Epithelial cell of prostate (primary cell): Measurements from ENCODE around the gene COL17A1.

Experiments used
- DNase-seq: peaks from one replicate; pipeline ENCODE4 v3.0.0-alpha.2; 2011; ENCODE audit warnings: low read depth, low spot score
- H3K27ac ChIP-seq: fragments of 450-650 bp; 2 replicates; pipeline ENCODE4 v1.5.1; 2017; ENCODE audit warnings: mild to moderate bottlenecking

The COL17A1 gene

DNA sequence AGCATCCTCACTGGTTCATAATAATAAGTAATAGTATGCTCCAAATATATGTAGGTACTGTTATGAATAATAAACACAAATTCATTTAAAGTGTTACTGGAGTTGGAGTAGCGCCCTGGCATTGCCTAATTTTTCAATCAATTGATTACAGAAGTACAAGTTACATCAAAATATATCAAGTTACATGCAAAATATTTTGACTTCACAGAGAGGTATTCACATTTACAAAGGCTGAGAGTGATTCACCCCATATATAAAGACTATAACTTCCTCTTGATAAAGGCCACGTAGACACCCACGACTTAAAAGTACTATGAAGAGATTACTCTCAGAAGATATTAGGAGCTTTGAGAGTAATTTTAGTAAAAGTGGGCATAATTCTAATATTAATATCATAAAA, 13.6 kb upstream of the COL17A1 start:
- no peak for DNase-seq
- H3K27ac ChIP-seq, result peak overlapping the region; percentile 67

DNA sequence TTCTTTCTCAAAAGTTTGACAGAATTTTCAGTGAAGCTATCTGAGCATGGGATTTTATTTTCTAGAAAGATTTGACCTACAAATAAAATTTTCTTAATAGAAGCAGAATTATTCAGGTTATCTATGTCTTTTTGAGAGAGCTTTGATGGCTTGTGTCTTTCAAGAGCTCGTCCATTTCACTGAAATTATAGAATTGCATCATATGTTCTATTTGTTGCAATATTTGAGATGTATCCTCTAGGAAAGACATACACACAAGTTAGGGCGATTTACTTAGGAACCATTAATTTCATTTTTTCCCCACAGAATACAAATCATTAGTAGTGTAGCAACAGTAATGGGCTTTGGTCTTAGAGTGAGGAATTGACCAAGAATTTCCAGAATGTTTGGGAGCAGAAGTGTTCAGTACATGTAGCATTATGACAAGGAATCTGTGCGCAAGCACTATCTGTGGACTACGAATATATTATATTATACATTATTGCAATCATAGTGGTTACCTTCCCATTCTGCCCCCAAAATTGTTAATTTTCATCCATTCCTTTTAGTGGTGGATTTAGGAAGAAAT, 12.8 kb upstream of the COL17A1 start:
- H3K27ac ChIP-seq, result peak overlapping the region; percentile 67
- no peak for DNase-seq

DNA sequence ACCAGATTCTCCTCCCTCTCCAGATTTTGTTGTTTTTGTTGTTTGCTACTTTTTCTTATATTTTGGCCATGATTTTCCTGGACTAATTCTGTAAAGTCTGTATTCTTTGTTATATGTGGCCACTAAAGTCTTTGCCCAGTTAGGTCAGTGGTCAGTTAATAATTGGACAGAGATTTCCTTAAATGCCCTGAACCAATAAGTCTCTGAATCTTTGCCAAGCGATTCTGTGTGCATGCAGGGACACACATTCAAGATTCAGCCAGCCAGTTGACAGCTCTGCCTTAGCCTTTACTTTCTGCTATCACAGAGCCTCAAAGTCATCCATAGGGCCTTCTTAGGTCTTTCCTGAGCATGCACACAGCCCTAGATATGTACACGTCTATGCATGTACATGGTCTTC, 11.0 kb upstream of the COL17A1 start:
- H3K27ac ChIP-seq, result no peak overlapping the region
- no peak for DNase-seq

DNA sequence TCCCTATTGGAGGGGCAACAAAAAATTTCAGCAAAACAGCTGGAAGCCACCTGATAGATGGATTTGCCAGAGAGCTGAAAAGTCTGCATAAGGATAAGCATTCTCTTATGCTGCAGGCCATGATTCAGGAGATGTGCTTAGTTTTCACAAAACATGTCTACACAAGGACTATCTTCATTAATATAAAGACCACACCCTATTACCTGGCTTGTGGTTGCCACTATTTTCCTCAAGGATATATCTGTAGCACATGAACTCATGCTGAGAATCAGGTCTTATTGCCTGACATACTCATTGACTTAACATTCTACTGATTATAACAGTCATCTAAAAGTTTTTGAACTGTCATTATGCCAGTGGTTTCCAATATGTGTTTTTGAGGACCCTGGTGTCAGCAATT, 7.1 kb upstream of the COL17A1 start:
- DNase-seq, result peak; percentile 62
- H3K27ac ChIP-seq, result peak overlapping the region; percentile 84

DNA sequence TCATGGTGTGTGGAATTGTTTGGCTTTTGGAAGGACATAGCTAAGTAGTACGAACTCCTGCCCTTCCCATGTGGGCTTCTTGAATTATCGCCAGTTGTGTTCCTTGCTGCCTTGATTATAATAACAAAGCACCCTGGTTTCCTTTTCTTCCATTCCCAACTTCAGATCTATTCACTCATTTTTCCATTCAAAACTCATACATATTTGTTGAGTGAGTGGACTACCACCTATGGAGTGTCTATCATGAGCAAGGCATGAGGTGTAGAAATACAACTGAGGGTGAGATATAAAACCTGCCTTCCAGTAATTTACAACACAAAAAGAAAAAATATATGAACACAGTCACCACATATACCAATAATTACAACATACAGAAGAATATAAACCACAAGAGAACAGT, 4.9 kb upstream of the COL17A1 start:
- peak overlapping the region; percentile 78 for H3K27ac ChIP-seq
- no peak for DNase-seq

DNA sequence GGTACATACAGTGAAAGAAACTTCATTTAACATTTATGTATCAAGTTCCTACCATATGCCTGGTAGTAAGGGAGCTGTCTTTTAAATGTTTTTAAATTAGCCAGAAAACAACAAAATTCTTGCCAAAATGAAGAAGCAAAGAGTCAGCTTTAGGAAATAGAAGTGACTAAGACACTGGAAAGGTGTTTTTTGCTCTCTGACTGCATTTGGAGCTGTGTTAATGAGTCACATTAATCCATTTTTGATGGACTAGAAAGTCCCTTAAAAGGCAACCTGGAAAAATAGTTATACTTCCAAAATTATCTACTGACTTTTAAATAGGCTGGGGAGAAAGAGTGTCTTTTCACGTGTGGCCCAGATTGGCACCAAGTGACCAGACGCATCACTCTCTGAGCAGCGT, 3.9 kb upstream of the COL17A1 start:
- H3K27ac ChIP-seq, result peak overlapping the region; percentile 78
- no peak for DNase-seq

DNA sequence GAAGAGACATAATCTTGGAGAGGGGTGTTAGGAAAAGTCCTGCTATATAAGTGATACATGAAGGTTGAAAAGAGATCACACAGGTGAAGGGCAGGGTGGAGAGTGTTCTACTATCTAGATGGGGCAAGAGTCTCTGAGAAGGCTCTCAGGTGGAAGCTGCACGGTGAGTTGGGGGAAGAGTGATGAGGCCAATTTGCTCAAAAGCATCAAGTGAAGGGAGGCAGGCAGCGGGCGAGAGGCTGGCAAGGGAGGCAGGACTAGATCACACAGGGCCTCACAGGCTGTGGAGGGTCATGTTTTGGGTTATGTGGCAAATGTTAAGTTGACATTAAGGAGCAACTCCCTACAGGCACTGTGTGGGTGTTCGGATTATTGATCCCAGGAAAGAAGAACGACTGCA, 2.6 kb upstream of the COL17A1 start:
- H3K27ac ChIP-seq, result no peak overlapping the region
- no peak for DNase-seq

DNA sequence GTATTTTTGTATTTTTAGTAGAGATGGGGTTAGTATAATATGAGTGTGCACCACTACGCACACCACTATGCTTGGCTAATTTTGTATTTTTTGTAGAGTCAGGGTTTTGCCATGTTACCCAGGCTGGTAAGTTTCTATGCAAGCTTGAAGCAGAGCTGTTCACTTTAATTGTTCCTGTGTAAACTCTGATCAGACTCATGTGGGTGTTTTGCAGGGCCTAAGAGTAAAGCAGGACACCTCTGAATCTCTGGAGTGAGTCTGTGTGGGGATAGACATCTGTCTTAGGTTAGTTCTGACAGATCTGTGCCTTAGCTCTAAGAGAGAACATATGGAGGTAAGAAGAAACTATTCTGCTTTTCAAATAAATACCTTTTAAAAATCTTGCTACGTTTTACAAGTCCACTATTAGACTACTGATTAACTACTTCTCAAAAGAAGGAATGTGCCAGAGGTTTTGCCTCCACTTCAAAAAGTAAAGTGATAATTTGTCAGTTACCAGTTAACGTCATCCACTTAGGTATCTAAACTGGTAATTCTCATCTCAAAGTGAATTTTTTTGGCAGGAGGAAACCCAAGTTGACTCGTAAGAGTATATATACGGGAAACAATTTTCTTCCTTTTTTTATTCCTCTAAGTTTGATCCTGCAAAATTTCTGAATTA, 1.1 kb downstream of the COL17A1 start:
- DNase-seq, result no peak
- peak overlapping the region; percentile 85 for H3K27ac ChIP-seq

DNA sequence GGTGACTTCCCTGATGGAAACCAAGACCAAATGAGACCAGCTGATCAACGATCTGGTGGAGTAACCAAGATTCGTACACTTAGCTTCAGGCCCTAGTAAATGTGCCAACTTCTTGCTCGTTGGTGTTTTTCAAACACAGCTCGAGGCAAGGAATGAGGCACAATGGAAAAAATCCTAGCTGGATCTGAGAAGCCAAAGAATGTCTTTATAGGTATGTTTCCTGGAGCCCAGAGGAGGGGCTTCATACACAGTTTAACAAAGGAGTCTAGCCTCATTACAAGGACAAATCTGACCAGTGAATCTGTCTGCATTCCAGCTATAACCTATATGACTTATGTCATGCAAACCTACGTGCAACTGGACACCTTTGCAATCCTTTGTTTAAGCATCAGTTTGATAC, 3.7 kb downstream of the COL17A1 start:
- peak overlapping the region; percentile 85 for H3K27ac ChIP-seq
- no peak for DNase-seq

DNA sequence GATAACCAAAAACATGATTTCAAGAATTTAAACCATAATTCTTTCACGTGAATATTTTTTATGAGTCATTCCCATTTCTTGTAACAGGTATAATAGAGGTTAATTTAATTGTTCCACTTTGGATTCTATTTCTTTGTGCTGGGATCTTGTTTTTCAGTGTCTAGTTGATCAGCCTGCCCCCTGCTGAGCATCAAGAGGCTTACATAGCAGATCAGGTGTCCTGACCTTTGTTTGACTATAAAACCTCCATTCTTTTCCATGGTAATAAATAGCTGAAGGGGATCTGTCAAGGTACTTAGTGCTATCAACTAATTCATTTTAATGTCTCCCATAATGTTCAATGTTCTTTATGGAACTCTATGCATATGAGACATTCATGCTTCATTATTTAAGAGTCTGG, 4.9 kb downstream of the COL17A1 start:
- peak overlapping the region; percentile 85 for H3K27ac ChIP-seq
- peak; percentile 10 for DNase-seq

DNA sequence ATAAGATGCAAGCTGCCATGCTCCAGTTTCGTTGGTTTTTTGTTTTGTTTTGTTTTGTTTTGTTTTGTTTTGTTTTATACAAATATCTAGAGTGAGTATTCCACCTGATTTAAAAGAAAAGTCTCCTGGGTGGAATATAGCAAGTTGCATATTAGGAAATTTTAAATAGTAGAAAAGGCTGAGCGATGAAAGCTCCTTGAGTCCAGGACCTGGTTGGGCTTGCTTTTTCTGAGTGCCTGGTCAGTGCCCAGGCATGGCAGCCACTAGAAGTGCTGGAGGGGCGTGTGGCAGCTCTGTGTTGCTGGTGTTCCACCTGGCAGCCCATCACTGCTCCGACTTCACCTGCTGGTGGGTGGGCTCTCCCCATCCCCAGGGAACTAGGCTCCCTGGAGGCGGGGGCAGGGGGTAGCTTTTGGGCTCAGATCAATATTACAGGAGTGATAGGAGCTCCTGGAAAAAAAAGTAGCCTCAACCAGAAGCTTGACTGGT, 8.0 kb downstream of the COL17A1 start:
- H3K27ac ChIP-seq, result no peak overlapping the region
- DNase-seq, result no peak

DNA sequence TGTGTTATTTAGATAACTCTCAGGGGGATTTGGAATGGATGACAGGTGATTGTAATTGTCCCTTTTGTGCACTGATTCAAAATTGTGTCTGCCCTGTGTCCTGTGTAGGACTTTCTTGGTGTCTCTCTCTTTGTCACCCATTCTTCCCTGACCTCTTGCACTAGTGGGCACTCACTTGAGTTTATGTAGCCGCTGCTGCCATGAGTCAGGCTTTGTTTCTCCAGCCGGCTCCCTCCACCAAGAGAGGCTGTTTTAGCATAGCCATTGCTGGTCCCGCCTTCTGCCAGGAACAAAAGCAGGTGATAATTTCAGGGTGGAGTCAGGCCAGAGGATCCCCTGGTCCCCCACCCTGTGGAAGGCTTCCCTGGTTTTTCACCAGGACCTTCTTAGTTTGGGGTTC, 8.4 kb downstream of the COL17A1 start:
- H3K27ac ChIP-seq, result no peak overlapping the region
- DNase-seq, result no peak

DNA sequence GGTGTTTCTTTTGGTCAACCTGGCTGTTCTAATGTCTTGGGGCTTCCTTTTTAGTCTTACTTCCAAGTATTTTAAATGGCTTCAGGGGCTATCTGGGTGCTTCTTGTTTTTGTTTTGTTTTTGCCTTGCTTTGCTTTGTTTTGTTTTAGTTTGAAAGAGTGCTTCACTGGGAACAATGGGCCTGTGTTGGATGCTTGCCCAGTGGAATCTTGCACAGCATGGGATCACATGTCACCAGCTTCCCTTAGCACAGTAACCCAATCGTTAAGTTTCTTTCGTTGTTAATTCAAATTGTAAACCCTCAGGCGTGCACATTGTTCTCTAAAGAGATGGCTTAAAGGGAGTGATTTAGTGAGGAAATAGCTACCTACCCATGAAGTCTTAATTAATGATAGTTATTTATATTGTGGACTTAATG, 8.9 kb downstream of the COL17A1 start:
- no peak overlapping the region for H3K27ac ChIP-seq

DNA sequence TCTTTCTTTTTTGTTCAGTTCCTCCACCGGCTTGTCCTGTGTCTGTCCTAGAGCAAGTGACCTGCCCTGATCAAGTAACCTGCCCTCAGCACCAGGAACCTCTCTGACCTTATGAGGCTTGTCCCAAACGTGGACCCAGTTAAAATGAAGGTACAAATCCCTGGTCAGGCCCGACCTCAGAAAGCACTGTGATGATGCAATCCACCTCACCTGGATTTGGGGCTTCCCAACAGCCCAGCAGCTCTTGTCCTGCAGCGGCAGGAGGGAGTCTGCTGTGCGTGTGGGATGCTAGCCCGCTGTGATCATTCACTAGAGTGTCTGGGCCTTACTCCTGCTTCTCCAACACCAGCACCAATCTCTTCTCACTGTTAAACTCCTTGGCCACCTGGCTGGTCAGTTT, 11.2 kb downstream of the COL17A1 start:
- no peak for DNase-seq
- no peak overlapping the region for H3K27ac ChIP-seq

More for the DNA sequence above, 8.9 kb downstream of the COL17A1 start:
- no peak for DNase-seq

DNA sequence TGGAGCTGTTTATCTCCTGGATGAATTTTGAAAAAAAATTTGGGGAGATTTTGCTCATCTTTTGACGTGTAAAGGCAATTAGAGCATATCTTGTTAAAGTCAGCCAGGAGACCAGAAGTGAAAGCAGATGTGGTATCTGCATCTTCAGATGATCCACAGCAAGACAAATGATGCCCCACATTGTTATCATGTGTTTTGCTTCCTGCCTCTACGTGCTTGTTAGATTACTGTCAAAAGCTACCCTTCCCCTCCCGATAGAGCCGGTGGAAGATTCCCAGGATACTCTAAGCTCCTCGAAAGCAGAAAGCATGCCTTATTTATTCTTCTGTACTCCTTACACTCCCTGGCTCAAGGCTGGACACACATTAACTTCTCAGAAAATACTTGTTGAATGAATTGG, 12.9 kb downstream of the COL17A1 start:
- no peak for DNase-seq
- H3K27ac ChIP-seq, result no peak overlapping the region

DNA sequence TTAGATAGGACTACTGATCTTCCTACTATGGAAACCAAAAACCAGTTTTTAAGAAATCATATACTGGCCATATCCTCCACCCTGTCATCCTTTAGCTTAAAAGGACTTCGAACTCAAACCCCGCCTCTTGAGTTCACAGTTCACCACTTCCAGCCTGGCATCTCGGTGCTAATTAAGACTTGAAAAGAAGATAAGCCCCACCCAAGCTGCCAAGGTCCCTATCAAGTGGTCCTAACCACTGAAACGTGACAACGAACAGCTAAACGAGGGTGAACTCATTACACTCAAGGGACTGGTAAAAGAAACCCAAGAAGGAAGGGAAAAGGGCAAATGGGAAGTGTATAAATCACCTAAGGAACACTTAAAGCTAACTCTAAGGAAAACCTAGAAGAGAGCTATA, 16.1 kb downstream of the COL17A1 start:
- DNase-seq, result no peak
- H3K27ac ChIP-seq, result peak overlapping the region; percentile 4

DNA sequence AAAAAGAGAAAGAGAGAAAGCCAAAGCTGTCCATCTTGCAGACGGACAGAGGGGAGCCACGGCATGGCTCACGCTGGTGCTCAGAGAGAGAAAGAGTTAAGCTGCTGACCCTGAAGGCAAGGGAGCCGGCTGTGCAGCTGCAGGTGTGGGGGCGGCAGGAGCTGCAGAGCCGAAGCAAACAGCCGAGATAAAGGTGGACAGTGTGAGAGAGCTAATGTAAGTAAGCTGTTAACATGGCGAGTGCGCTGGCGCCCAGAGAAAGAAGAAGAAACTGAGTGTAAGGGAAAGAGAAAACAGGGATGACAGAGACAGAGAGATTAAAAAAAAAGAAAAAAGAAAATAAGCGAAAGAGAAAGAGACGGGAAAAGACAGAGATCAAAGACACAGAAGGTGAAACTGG, 18.2 kb downstream of the COL17A1 start:
- no peak overlapping the region for H3K27ac ChIP-seq
- DNase-seq, result no peak

DNA sequence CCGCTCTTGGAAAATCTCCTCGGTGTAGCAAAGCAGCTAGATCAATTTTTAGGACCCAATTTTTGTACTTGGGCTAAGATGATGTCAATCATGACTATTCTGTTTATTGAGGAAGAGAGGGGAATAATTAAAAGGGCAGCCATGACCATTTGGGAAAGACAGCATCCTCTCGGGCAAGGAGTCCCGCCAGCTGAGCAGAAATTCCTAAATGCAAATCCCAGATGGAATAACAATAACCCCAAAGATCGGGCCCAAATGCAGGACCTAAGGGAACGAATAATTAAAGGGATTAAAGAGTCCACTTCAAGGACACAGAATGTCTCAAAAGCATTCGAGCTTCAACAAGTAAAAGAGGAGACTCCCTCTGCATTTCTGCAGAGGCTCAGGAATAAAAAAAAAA, 18.7 kb downstream of the COL17A1 start:
- DNase-seq, result no peak
- no peak overlapping the region for H3K27ac ChIP-seq

DNA sequence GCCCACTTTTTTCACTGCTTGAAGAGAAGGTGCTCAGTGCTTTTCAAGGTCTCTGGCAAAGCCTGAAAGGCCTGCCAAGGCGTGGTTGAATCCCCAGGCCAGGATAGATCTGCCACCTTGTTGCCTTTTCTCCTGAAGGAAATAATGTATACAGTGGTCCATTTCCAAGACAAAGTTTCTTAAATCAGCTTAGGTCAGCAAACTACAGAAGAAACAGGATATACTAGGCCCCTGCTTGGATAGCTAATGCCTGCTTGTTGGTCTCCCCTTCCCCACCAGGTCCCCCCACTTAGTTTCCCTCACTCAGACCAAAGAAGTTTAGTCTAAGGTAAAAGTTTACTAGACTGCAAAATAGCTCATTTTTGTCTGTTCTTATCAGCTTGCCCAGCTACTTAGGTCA, 19.9 kb downstream of the COL17A1 start:
- peak overlapping the region; percentile 21 for H3K27ac ChIP-seq
- DNase-seq, result no peak

DNA sequence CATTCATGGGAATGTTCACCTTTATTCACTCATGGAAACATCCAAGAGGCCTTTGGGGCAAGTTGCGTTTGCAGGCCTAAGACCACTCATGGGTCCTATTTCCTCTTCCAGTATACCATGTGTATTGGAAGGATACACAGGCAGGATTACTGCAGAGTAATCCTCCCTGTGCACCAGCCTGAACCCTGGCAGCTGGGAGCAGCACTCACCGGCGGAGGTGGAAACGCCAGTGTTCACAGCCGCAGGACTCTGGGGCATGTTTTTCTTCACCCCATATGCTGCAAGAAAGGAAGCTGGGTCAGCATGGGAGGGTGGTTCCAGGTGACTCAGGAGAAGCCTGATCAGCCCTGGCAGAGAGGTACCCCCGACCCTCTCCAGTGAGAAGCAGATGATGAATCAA, 24.5 kb downstream of the COL17A1 start:
- no peak overlapping the region for H3K27ac ChIP-seq
- no peak for DNase-seq

DNA sequence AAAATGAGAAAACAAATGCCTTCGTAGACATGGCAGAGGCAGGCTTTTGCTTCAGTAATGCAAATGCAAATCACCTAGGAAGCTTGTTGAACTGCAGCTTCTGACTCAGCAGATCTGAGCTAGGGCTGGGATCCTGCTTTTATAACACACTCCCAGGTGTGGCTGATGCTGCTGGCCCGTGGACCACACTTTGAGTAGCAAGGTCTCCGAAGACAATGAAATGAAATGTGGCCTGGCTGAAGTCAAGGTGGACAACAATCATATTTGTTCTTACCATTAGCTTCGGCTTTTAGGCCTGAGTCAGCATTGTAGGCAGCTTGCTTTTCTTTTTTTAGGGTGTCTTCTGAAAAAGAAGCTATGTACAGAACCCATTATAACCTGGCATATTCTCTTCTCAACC, 26.3 kb downstream of the COL17A1 start:
- DNase-seq, result no peak
- no peak overlapping the region for H3K27ac ChIP-seq

DNA sequence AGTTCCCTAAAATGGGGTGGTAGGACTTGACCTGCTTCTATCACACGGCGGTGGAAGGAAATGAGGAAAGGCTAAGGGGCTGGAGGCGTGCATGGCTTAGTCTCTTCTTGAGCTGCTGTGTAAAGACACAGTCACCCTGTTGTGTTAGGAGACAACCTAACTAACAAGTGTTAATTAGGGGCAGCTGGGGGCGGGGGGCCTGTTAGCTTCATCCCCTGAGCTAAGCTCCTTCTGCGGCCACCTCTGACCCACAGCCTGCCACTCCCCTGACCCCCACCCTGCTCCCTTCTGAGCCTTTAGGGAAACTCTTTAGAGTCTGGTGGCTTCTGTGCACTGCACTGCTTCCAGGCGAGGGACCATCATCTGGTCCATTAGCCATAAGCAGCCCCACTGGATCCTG, 28.0 kb downstream of the COL17A1 start:
- H3K27ac ChIP-seq, result no peak overlapping the region
- DNase-seq, result no peak
